Measurements from ENCODE around the gene TAS1R3. TPM values are rescaled to one million over a fixed set of nuclear protein-coding genes. Genes with fewer than 3 reads are reported as not detected.

TAS1R3 gene
- total RNA-seq, 1 experiment from 2014 or later, result 0.31 TPM

DNA sequence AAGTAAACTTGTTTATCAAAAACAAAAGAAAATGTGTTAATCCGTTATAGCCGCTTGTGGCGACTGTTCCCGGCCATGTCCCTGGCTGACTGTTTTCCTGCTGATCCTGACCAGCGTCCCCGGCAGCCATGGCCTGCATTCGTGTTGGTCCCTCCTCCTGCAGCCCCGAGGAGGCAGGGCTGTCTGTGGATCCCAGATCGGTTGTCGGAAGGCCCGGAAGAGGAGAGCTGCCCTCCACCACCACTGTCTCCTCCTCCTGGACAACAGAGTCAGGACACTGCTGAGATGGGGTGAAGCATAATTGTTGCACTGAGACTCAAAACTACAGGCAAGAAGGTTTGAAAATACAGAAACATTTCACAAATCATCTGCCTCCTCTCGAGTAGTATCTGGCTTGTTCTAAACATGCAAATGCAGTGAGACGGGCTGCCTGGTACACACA lies 30.9 kb downstream of the TAS1R3 start:
- ChIA-PET CTCF (no interaction called here), POLR2A (no interaction called here)
- intact Hi-C loops (cut with micrococcal nuclease; ENCODE audit: unreplicated experiment), result no loop called here
- Histone ChIP-seq H3K4me3 (ENCODE audit: low read depth in 2 of 2, low read length in 2 of 2) (no peak overlapping the region), H3K9me3 (ENCODE audit: control insufficient read depth, insufficient read depth, low read depth, low read length) (no peaks in the 10 kb centered on the region), H3K36me3 (ENCODE audit: control insufficient read depth, insufficient read depth, low read length) (no peaks in the 10 kb centered on the region), H3K4me1 (ENCODE audit: control insufficient read depth, insufficient read depth, low read length) (peaks cover 52% of the 10 kb centered on the region), H3K27me3 (ENCODE audit: control insufficient read depth, insufficient read depth, low read length) (no peaks in the 10 kb centered on the region), H3K27ac (ENCODE audit: low read length) (peak overlapping the region; percentile 93)
- TF ChIP-seq TCF7L2 (IDR thresholded peaks at IDR 0.05; ENCODE audit: low read depth, low read length), result no peak
- TF ChIP-seq, protein P1, sequence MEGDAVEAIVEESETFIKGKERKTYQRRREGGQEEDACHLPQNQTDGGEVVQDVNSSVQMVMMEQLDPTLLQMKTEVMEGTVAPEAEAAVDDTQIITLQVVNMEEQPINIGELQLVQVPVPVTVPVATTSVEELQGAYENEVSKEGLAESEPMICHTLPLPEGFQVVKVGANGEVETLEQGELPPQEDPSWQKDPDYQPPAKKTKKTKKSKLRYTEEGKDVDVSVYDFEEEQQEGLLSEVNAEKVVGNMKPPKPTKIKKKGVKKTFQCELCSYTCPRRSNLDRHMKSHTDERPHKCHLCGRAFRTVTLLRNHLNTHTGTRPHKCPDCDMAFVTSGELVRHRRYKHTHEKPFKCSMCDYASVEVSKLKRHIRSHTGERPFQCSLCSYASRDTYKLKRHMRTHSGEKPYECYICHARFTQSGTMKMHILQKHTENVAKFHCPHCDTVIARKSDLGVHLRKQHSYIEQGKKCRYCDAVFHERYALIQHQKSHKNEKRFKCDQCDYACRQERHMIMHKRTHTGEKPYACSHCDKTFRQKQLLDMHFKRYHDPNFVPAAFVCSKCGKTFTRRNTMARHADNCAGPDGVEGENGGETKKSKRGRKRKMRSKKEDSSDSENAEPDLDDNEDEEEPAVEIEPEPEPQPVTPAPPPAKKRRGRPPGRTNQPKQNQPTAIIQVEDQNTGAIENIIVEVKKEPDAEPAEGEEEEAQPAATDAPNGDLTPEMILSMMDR (IDR thresholded peaks at IDR 0.05), result no peak
- TF ChIP-seq, protein P2, sequence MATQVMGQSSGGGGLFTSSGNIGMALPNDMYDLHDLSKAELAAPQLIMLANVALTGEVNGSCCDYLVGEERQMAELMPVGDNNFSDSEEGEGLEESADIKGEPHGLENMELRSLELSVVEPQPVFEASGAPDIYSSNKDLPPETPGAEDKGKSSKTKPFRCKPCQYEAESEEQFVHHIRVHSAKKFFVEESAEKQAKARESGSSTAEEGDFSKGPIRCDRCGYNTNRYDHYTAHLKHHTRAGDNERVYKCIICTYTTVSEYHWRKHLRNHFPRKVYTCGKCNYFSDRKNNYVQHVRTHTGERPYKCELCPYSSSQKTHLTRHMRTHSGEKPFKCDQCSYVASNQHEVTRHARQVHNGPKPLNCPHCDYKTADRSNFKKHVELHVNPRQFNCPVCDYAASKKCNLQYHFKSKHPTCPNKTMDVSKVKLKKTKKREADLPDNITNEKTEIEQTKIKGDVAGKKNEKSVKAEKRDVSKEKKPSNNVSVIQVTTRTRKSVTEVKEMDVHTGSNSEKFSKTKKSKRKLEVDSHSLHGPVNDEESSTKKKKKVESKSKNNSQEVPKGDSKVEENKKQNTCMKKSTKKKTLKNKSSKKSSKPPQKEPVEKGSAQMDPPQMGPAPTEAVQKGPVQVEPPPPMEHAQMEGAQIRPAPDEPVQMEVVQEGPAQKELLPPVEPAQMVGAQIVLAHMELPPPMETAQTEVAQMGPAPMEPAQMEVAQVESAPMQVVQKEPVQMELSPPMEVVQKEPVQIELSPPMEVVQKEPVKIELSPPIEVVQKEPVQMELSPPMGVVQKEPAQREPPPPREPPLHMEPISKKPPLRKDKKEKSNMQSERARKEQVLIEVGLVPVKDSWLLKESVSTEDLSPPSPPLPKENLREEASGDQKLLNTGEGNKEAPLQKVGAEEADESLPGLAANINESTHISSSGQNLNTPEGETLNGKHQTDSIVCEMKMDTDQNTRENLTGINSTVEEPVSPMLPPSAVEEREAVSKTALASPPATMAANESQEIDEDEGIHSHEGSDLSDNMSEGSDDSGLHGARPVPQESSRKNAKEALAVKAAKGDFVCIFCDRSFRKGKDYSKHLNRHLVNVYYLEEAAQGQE (IDR thresholded peaks at IDR 0.05; ENCODE audit: insufficient read depth in 1 of 2, low read depth in 2 of 2, low read length in 1 of 2), result no peak
- no peak for TF ChIP-seq SIN3A (IDR thresholded peaks at IDR 0.05; ENCODE audit: borderline replicate concordance, insufficient read depth, low read depth, low read length)
- TF ChIP-seq POLR2AphosphoS5 (IDR thresholded peaks at IDR 0.05; ENCODE audit: low read depth, low read length), result no peak
- no peak for DNase-seq (ENCODE audit: low read depth, low spot score)
- BruUV-seq (replicated peaks), result no TSS peak
- in situ Hi-C loops (cut with HindIII; ENCODE audit: low pct_unique_long_range_greater_than_20kb, low sequenced_read_pairs), result no loop called here
- peak; percentile 19; the same call in 1 of the 2 replicates for ATAC-seq

DNA sequence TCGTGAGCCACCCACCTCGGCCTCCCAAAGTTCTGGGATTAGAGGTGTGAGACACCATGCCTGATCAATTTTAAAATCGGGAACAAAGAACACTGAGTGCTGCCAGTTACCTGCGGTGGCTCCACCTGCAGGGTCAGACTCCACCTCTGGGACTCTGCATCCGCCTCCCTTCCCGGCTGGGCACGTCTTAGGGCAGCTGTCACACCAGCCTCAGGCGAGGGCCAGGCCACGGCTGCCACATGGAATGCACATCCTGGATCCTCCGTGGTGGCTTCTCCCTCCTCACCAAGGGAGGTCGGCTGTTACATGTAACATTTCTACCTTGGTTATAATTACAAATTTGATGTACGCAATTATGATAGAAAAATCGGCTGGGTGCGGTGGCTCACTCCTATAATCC lies 33.2 kb downstream of the TAS1R3 start:
- CTCF ChIA-PET, result no interaction called here
- POLR2A ChIA-PET, result no interaction called here
- TF ChIP-seq POLR2AphosphoS5 (IDR thresholded peaks at IDR 0.05; ENCODE audit: low read depth, low read length) (no peak), TCF7L2 (IDR thresholded peaks at IDR 0.05; ENCODE audit: low read depth, low read length) (no peak), SIN3A (IDR thresholded peaks at IDR 0.05; ENCODE audit: borderline replicate concordance, insufficient read depth, low read depth, low read length) (no peak)
- TF ChIP-seq, protein P2 (IDR thresholded peaks at IDR 0.05; ENCODE audit: insufficient read depth in 1 of 2, low read depth in 2 of 2, low read length in 1 of 2), result no peak
- TF ChIP-seq, protein P1 (IDR thresholded peaks at IDR 0.05), result no peak
- H3K27me3 ChIP-seq (ENCODE audit: control insufficient read depth, insufficient read depth, low read length), result no peaks in the 10 kb centered on the region
- DNase-seq (ENCODE audit: low read depth, low spot score), result no peak
- H3K36me3 ChIP-seq (ENCODE audit: control insufficient read depth, insufficient read depth, low read length), result no peaks in the 10 kb centered on the region
- in situ Hi-C loops (cut with HindIII; ENCODE audit: low pct_unique_long_range_greater_than_20kb, low sequenced_read_pairs), result no loop called here
- peaks cover 30% of the 10 kb centered on the region for H3K4me1 ChIP-seq (ENCODE audit: control insufficient read depth, insufficient read depth, low read length)
- no peaks in the 10 kb centered on the region for H3K9me3 ChIP-seq (ENCODE audit: control insufficient read depth, insufficient read depth, low read depth, low read length)
- no peak overlapping the region for H3K4me3 ChIP-seq (ENCODE audit: low read depth in 2 of 2, low read length in 2 of 2)
- BruUV-seq (replicated peaks), result no TSS peak
- no peak overlapping the region for H3K27ac ChIP-seq (ENCODE audit: low read length)
- intact Hi-C loops (cut with micrococcal nuclease; ENCODE audit: unreplicated experiment), result no loop called here
- no peak for ATAC-seq
